Colon (tissue), 2 donors: ENCODE results near the gene ETNK2.
"Not testable (repeated sequence)": the region's sequence is repeated elsewhere in the genome, so short reads cannot be mapped to it uniquely, and the experiment has no call there.

Experiments used
- FAIRE-seq: peaks from 2 replicates; lab custom pipeline; 2012; peaks lifted over from hg19 to GRCh38; lab: Jason Lieb, UNC
- donor health status: control.
- donor health status: control.

The ETNK2 gene

GRCh38 chr1:204098683-204099082 is 53.2 kb downstream of the ETNK2 start:
- FAIRE-seq, result no peak

- FAIRE-seq, result no peak
These were observed 54.9 kb downstream of the ETNK2 start for GRCh38 chr1:204096931-204097330.

GRCh38 chr1:204094856-204095634 is 56.8 kb downstream of the ETNK2 start:
- no peak for FAIRE-seq

- FAIRE-seq, result no peak
These were observed 57.5 kb downstream of the ETNK2 start for GRCh38 chr1:204094313-204094729.

GRCh38 chr1:204093781-204094180 is 58.1 kb downstream of the ETNK2 start:
- no peak for FAIRE-seq

- no peak for FAIRE-seq
These were observed 58.5 kb downstream of the ETNK2 start for GRCh38 chr1:204093421-204093717.

- FAIRE-seq, result no peak
These were observed 59.0 kb downstream of the ETNK2 start for GRCh38 chr1:204092632-204093420.

- no peak for FAIRE-seq
These were observed 60.0 kb downstream of the ETNK2 start for GRCh38 chr1:204091787-204092312.

- no peak for FAIRE-seq
These were observed 60.8 kb downstream of the ETNK2 start for GRCh38 chr1:204091066-204091465.

- FAIRE-seq, result not testable (repeated sequence)
These were observed 61.7 kb downstream of the ETNK2 start for GRCh38 chr1:204090132-204090531.

GRCh38 chr1:204089044-204089751 is 62.6 kb downstream of the ETNK2 start:
- no peak for FAIRE-seq

GRCh38 chr1:204088596-204088995 is 63.2 kb downstream of the ETNK2 start:
- FAIRE-seq, result no peak

GRCh38 chr1:204087893-204088528 is 63.8 kb downstream of the ETNK2 start:
- FAIRE-seq, result no peak

GRCh38 chr1:204087181-204087892 is 64.5 kb downstream of the ETNK2 start:
- FAIRE-seq, result no peak

- FAIRE-seq, result no peak
These were observed 66.0 kb downstream of the ETNK2 start for GRCh38 chr1:204085876-204086275.

GRCh38 chr1:204084247-204084772 is 67.5 kb downstream of the ETNK2 start:
- FAIRE-seq, result no peak

GRCh38 chr1:204083491-204083890 is 68.4 kb downstream of the ETNK2 start:
- FAIRE-seq, result no peak

GRCh38 chr1:204081791-204082513 is 69.9 kb downstream of the ETNK2 start:
- FAIRE-seq, result no peak

- FAIRE-seq, result no peak
These were observed 70.6 kb downstream of the ETNK2 start for GRCh38 chr1:204081164-204081790.
